Endodermal cell (in vitro differentiated cells): Measurements from ENCODE around the gene BCLAF1. TPM values are rescaled to one million over a fixed set of nuclear protein-coding genes. Genes with fewer than 3 reads are reported as not detected.

ENCODE experiments used
- DNase-seq: peaks from one replicate; pipeline ENCODE4 v3.0.0-alpha.2; 2017
- H3K27ac ChIP-seq: 2 replicates; pipeline ENCODE4 v1.5.1; 2013; ENCODE audit warnings: mild to moderate bottlenecking, low read depth, low read length, moderate library complexity
- H3K27me3 ChIP-seq: 2 replicates; pipeline ENCODE4 v1.6.1; 2013; ENCODE audit warnings: mild to moderate bottlenecking, low read length, moderate library complexity; ENCODE audit not compliant: insufficient read depth, control insufficient read depth, poor library complexity, severe bottlenecking
- H3K36me3 ChIP-seq: 2 replicates; pipeline ENCODE4 v1.7.0; 2013; ENCODE audit warnings: mild to moderate bottlenecking, low read length, moderate library complexity; ENCODE audit not compliant: control insufficient read depth, insufficient read depth
- H3K4me1 ChIP-seq: one replicate; pipeline ENCODE4 v1.7.0; 2013; ENCODE audit warnings: low read length; ENCODE audit not compliant: control insufficient read depth, insufficient read depth
- H3K4me3 ChIP-seq: 2 replicates; pipeline ENCODE4 v1.5.1; 2013; ENCODE audit warnings: mild to moderate bottlenecking, low read length, moderate library complexity
- H3K9ac ChIP-seq: 2 replicates; pipeline ENCODE4 v1.6.1; 2013; ENCODE audit warnings: mild to moderate bottlenecking, low read length, moderate library complexity; ENCODE audit not compliant: poor library complexity, severe bottlenecking; ENCODE audit errors: extremely low read depth
- H3K9me3 ChIP-seq: 2 replicates; pipeline ENCODE4 v1.6.1; 2013; ENCODE audit warnings: mild to moderate bottlenecking, low read length, moderate library complexity; ENCODE audit not compliant: control insufficient read depth
- H3K27ac Mint-ChIP-seq: 2 replicates; pipeline ENCODE4 v1.8.0; 2020; ENCODE audit warnings: mixed read lengths
- H3K27me3 Mint-ChIP-seq: 2 replicates; pipeline ENCODE4 v1.8.0; 2021; ENCODE audit warnings: mild to moderate bottlenecking, mixed read lengths; ENCODE audit not compliant: insufficient read depth
- H3K36me3 Mint-ChIP-seq: 2 replicates; pipeline ENCODE4 v1.8.0; 2020; ENCODE audit warnings: low read depth, mixed read lengths
- H3K4me1 Mint-ChIP-seq: 2 replicates; pipeline ENCODE4 v1.8.0; 2020; ENCODE audit warnings: mixed read lengths
- H3K4me3 Mint-ChIP-seq: 2 replicates; pipeline ENCODE4 v1.8.0; 2020; ENCODE audit warnings: mild to moderate bottlenecking, moderate library complexity, mixed read lengths
- H3K9me3 Mint-ChIP-seq: 2 replicates; pipeline ENCODE4 v1.8.0; 2020; ENCODE audit warnings: mild to moderate bottlenecking, mixed read lengths
- CTCF ChIP-seq: fragments of 200-600 bp; sonication (generic); conservative IDR thresholded peaks from 2 replicates; pipeline ENCODE4 v1.5.0; 2021; ENCODE audit warnings: antibody characterized with exemption, mild to moderate bottlenecking
- WGBS, 2 experiments: methylation state at CpG; one replicate each; pipeline versions ENCODE4 v1.1.5 to v1.1.7; 2013; ENCODE audit warnings: missing lambda C conversion rate in 2 of 2, mixed read lengths in 1 of 2; ENCODE audit not compliant: insufficient coverage in 1 of 2, insufficient read length in 1 of 2; 5-methylcytosine and 5-hydroxymethylcytosine counted together
- total RNA-seq, 2 donors: library from RNA; stranded (reverse); fragmentation: NEBNext Ultra II Directional in 1 of 2; extraction: Animal tissue kit (Norgen Biotek cat#: 25700) in 1 of 2; gene quantifications; 2 replicates in 1 of 2; 3 replicates in 1 of 2; pipeline ENCODE4 v1.2.1, GENCODE V29; 2021

Gene BCLAF1
- total RNA-seq, 2 donors from 2014 or later = 130 to 194 TPM

GRCh38 chr6:136318676-136319075, 29.0 kb upstream of the BCLAF1 start:
- H3K4me1 ChIP-seq = no peaks in the 10 kb centered on the region
- H3K9me3 ChIP-seq = no peaks in the 10 kb centered on the region
- no peak overlapping the region for H3K27ac Mint-ChIP-seq
- H3K27me3 Mint-ChIP-seq = peaks cover 2% of the 10 kb centered on the region
- H3K4me3 Mint-ChIP-seq = no peak overlapping the region
- H3K4me3 ChIP-seq = no peak overlapping the region
- no peak overlapping the region for H3K27ac ChIP-seq
- peaks cover 1% of the 10 kb centered on the region for H3K4me1 Mint-ChIP-seq
- no peaks in the 10 kb centered on the region for H3K36me3 Mint-ChIP-seq
- H3K27me3 ChIP-seq = no peaks in the 10 kb centered on the region
- H3K9me3 Mint-ChIP-seq = no peaks in the 10 kb centered on the region
- no peak for TF ChIP-seq CTCF
- no peaks in the 10 kb centered on the region for H3K36me3 ChIP-seq
- no peak for DNase-seq
- 77 to 89% methylated on average over 3 to 4 of the region's 4 CpGs for WGBS, 2 experiments
- H3K9ac ChIP-seq = no peak overlapping the region

- no peak for TF ChIP-seq CTCF
- H3K27me3 ChIP-seq = peaks cover 5% of the 10 kb centered on the region
- H3K27ac Mint-ChIP-seq = peak overlapping the region; percentile 52
- no peaks in the 10 kb centered on the region for H3K4me1 ChIP-seq
- no peaks in the 10 kb centered on the region for H3K9me3 Mint-ChIP-seq
- no peak overlapping the region for H3K4me3 ChIP-seq
- H3K9ac ChIP-seq = no peak overlapping the region
- H3K4me1 Mint-ChIP-seq = no peaks in the 10 kb centered on the region
- H3K4me3 Mint-ChIP-seq = no peak overlapping the region
- H3K27ac ChIP-seq = no peak overlapping the region
- peaks cover 4% of the 10 kb centered on the region for H3K27me3 Mint-ChIP-seq
- 59 to 80% methylated on average over 2 to 6 of the region's 6 CpGs for WGBS, 2 experiments
- H3K36me3 ChIP-seq = no peaks in the 10 kb centered on the region
- H3K9me3 ChIP-seq = no peaks in the 10 kb centered on the region
- DNase-seq = no peak
- no peaks in the 10 kb centered on the region for H3K36me3 Mint-ChIP-seq
Observed at GRCh38 chr6:136317971-136318370, 28.3 kb upstream of the BCLAF1 start.

GRCh38 chr6:136317021-136317694, 27.5 kb upstream of the BCLAF1 start:
- H3K4me1 ChIP-seq = no peaks in the 10 kb centered on the region
- Mint-ChIP-seq H3K27me3 (peaks cover 4% of the 10 kb centered on the region), H3K36me3 (no peaks in the 10 kb centered on the region), H3K4me1 (no peaks in the 10 kb centered on the region), H3K27ac (no peak overlapping the region), H3K4me3 (no peak overlapping the region), H3K9me3 (no peaks in the 10 kb centered on the region)
- no peak overlapping the region for H3K9ac ChIP-seq
- H3K27me3 ChIP-seq = peaks cover 5% of the 10 kb centered on the region
- peak; percentile 88 for TF ChIP-seq CTCF
- peak; percentile 82 for DNase-seq
- H3K27ac ChIP-seq = no peak overlapping the region
- 41 to 43% methylated on average over 3 to 4 of the region's 5 CpGs for WGBS, 2 experiments
- no peaks in the 10 kb centered on the region for H3K9me3 ChIP-seq
- no peak overlapping the region for H3K4me3 ChIP-seq
- H3K36me3 ChIP-seq = no peaks in the 10 kb centered on the region
